CD4-positive, CD25-positive, alpha-beta regulatory T cell (primary cell): ENCODE data around the gene ERP44. TPM values are rescaled to one million over a fixed set of nuclear protein-coding genes. Genes with fewer than 3 reads are reported as not detected.

ENCODE experiments used
- ATAC-seq, 2 donors: fragments of 150-1000 bp; cut with Tn5 transposase; one replicate each; pipeline ENCODE4 v1.10.0; 2021; ENCODE audit warnings: low read depth in 2 of 2, moderate number of reproducible peaks in 2 of 2, moderate library complexity in 1 of 2
- DNase-seq, 3 donors: peaks; one replicate each; pipeline versions ENCODE4 v3.0.0 to v3.0.0-alpha.2; 2012 to 2022; ENCODE audit warnings: mixed read lengths in 1 of 3
- H3K27ac ChIP-seq: one replicate; pipeline ENCODE4 v1.7.0; 2013; ENCODE audit warnings: mild to moderate bottlenecking, low read length; ENCODE audit not compliant: insufficient read depth, poor library complexity, severe bottlenecking
- H3K27me3 ChIP-seq: one replicate; pipeline ENCODE4 v1.7.0; 2013; ENCODE audit warnings: low read length; ENCODE audit not compliant: control insufficient read depth, insufficient read depth
- H3K36me3 ChIP-seq: one replicate; pipeline ENCODE4 v1.7.0; 2013; ENCODE audit warnings: mild to moderate bottlenecking, low read length, moderate library complexity; ENCODE audit not compliant: control insufficient read depth, insufficient read depth
- H3K4me1 ChIP-seq: 2 replicates; pipeline ENCODE4 v1.7.0; 2013; ENCODE audit warnings: mild to moderate bottlenecking, low read length; ENCODE audit not compliant: insufficient read depth, control insufficient read depth, poor library complexity, severe bottlenecking
- H3K4me3 ChIP-seq: one replicate; pipeline ENCODE4 v1.7.0; 2013; ENCODE audit warnings: low read depth, mild to moderate bottlenecking, low read length, moderate library complexity
- H3K9me3 ChIP-seq, 2 experiments: 1 replicate in 1 of 2; 2 replicates in 1 of 2; pipeline ENCODE4 v1.7.0; 2013; ENCODE audit warnings: low read length in 2 of 2, mild to moderate bottlenecking in 1 of 2, moderate library complexity in 1 of 2; ENCODE audit not compliant: control insufficient read depth in 2 of 2
- H3K27ac Mint-ChIP-seq, 3 donors: one replicate each; pipeline ENCODE4 v1.8.0; 2020 to 2022; ENCODE audit warnings: mild to moderate bottlenecking in 3 of 3, mixed read lengths in 3 of 3, moderate library complexity in 2 of 3
- H3K27me3 Mint-ChIP-seq: one replicate; pipeline ENCODE4 v1.8.0; 2022; ENCODE audit warnings: mild to moderate bottlenecking, mixed read lengths
- H3K36me3 Mint-ChIP-seq: one replicate; pipeline ENCODE4 v1.8.0; 2020; ENCODE audit warnings: mixed read lengths
- H3K4me1 Mint-ChIP-seq, 4 donors: one replicate each; pipeline ENCODE4 v1.8.0; 2020 to 2022; ENCODE audit warnings: mixed read lengths in 4 of 4, mild to moderate bottlenecking in 1 of 4
- H3K4me3 Mint-ChIP-seq, 4 donors: one replicate each; pipeline ENCODE4 v1.8.0; 2020 to 2022; ENCODE audit warnings: mild to moderate bottlenecking in 4 of 4, mixed read lengths in 4 of 4, moderate library complexity in 3 of 4
- H3K9me3 Mint-ChIP-seq, 7 donors: one replicate each; pipeline ENCODE4 v1.8.0; 2020 to 2022; ENCODE audit warnings: mixed read lengths in 7 of 7, mild to moderate bottlenecking in 3 of 7, moderate library complexity in 2 of 7
- polyA plus RNA-seq, 4 donors: library from polyadenylated mRNA; unstranded; fragments of 300-500 nt; fragmentation: Illumina TruSeq; gene quantifications; one replicate each; pipeline ENCODE4 v1.2.3, GENCODE V29; 2021
- total RNA-seq: library from RNA; stranded (reverse); gene quantifications from one replicate; pipeline ENCODE4 v1.2.3, GENCODE V29; 2022

The ERP44 gene
- total and polyA plus RNA-seq, 5 donors from 2014 or later: 14.0 to 42.6 (median 35.0) TPM

GRCh38 chr9:99977033-99977792, 121.6 kb downstream of the ERP44 start:
- no peak overlapping the region for H3K4me3 Mint-ChIP-seq
- Histone ChIP-seq H3K27ac (no peak overlapping the region), H3K36me3 (peaks cover 17% of the 10 kb centered on the region), H3K27me3 (no peaks in the 10 kb centered on the region), H3K4me3 (no peak overlapping the region), H3K4me1 (no peaks in the 10 kb centered on the region), H3K9me3 (no peaks in the 10 kb centered on the region)
- no peak for ATAC-seq
- DNase-seq: no peak
- no peaks in the 10 kb centered on the region for H3K27me3 Mint-ChIP-seq
- H3K27ac Mint-ChIP-seq: no peak overlapping the region
- peaks cover 29% of the 10 kb centered on the region for H3K36me3 Mint-ChIP-seq
- H3K9me3 Mint-ChIP-seq: no peaks in the 10 kb centered on the region
- H3K4me1 Mint-ChIP-seq: peaks cover 0 to 10% (median 8%) of the 10 kb centered on the region in 4 donors

DNA sequence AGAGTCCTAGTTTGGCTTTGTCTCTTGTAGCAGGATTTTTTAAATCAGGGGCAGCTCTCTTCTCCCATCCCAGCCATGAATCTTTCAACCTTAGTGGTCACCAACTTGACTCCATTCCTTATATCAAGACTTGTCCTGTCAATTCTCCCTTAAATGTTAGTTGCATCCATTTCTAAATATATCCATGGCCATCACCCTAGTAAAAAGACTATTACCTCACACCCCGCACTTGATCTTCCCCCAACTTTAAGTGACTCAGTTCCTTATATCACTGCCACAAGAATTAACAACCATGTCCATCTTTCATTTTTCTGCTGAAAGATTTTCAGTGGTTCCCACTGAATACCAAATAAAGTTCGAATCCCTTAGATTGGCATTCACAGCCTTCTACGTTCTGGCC, 125.3 kb downstream of the ERP44 start:
- H3K4me3 ChIP-seq: no peak overlapping the region
- Mint-ChIP-seq H3K4me1 (peaks cover 0 to 4% (median 2%) of the 10 kb centered on the region in 4 donors), H3K27ac (peak overlapping the region in 1 of 3 donors; percentile 52), H3K27me3 (no peaks in the 10 kb centered on the region), H3K36me3 (peaks cover 46% of the 10 kb centered on the region), H3K9me3 (no peaks in the 10 kb centered on the region), H3K4me3 (no peak overlapping the region)
- H3K4me1 ChIP-seq: no peaks in the 10 kb centered on the region
- no peak overlapping the region for H3K27ac ChIP-seq
- peaks cover 30% of the 10 kb centered on the region for H3K36me3 ChIP-seq
- no peak for ATAC-seq
- H3K9me3 ChIP-seq: no peaks in the 10 kb centered on the region
- H3K27me3 ChIP-seq: no peaks in the 10 kb centered on the region
- DNase-seq: no peak

- no peaks in the 10 kb centered on the region for H3K4me1 ChIP-seq
- ATAC-seq (no peak), DNase-seq (no peak)
- Mint-ChIP-seq H3K27me3 (no peaks in the 10 kb centered on the region), H3K4me1 (peaks cover 0 to 4% (median 3%) of the 10 kb centered on the region in 4 donors), H3K27ac (no peak overlapping the region), H3K4me3 (no peak overlapping the region), H3K9me3 (no peaks in the 10 kb centered on the region), H3K36me3 (peaks cover 51% of the 10 kb centered on the region)
- H3K27ac ChIP-seq: no peak overlapping the region
- H3K9me3 ChIP-seq: no peaks in the 10 kb centered on the region
- peaks cover 41% of the 10 kb centered on the region for H3K36me3 ChIP-seq
- no peaks in the 10 kb centered on the region for H3K27me3 ChIP-seq
- no peak overlapping the region for H3K4me3 ChIP-seq
Measured at GRCh38 chr9:99971410-99971809, 127.4 kb downstream of the ERP44 start.

GRCh38 chr9:99970481-99970880, 128.3 kb downstream of the ERP44 start:
- H3K4me1 ChIP-seq: no peaks in the 10 kb centered on the region
- no peak overlapping the region for H3K27ac ChIP-seq
- DNase-seq: no peak
- H3K9me3 ChIP-seq: no peaks in the 10 kb centered on the region
- Mint-ChIP-seq H3K9me3 (no peaks in the 10 kb centered on the region), H3K27me3 (no peaks in the 10 kb centered on the region), H3K4me1 (peaks cover 0 to 4% (median 4%) of the 10 kb centered on the region in 4 donors), H3K27ac (peak overlapping the region in 1 of 3 donors; percentile 8), H3K36me3 (peaks cover 47% of the 10 kb centered on the region), H3K4me3 (no peak overlapping the region)
- ATAC-seq: no peak
- no peaks in the 10 kb centered on the region for H3K27me3 ChIP-seq
- no peak overlapping the region for H3K4me3 ChIP-seq
- H3K36me3 ChIP-seq: peaks cover 36% of the 10 kb centered on the region

GRCh38 chr9:99967457-99967856, 131.3 kb downstream of the ERP44 start:
- no peaks in the 10 kb centered on the region for H3K27me3 Mint-ChIP-seq
- no peak for ATAC-seq
- Histone ChIP-seq H3K4me1 (no peaks in the 10 kb centered on the region), H3K4me3 (no peak overlapping the region), H3K9me3 (no peaks in the 10 kb centered on the region), H3K27me3 (no peaks in the 10 kb centered on the region), H3K27ac (no peak overlapping the region), H3K36me3 (peaks cover 39% of the 10 kb centered on the region)
- H3K4me3 Mint-ChIP-seq: no peak overlapping the region
- H3K27ac Mint-ChIP-seq: peak overlapping the region in 1 of 3 donors; percentile 16
- H3K9me3 Mint-ChIP-seq: no peaks in the 10 kb centered on the region
- no peak for DNase-seq
- peaks cover 43% of the 10 kb centered on the region for H3K36me3 Mint-ChIP-seq
- H3K4me1 Mint-ChIP-seq: peaks cover 0 to 6% (median 2%) of the 10 kb centered on the region in 4 donors

DNA sequence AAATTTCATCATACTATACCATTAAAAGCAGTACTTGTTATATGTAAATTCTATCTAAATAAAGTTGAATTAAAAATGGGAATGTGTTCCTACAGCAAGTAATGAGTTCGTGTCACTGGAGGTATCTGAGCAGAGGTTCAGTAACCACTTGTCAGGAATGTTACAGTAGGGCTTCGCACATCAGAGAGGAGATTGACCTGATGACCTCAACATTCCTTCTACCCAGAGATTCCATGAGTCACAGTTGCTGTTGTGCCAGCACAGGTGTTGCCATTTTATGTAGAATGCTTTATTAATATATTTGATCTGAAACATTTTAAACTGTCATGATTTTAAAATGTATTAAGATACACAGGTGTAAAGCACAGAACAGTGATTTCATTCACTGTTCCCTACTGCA, 132.1 kb downstream of the ERP44 start:
- H3K4me3 ChIP-seq: no peak overlapping the region
- H3K36me3 ChIP-seq: peaks cover 43% of the 10 kb centered on the region
- ATAC-seq (no peak), DNase-seq (no peak)
- H3K27ac ChIP-seq: no peak overlapping the region
- H3K27me3 Mint-ChIP-seq: no peaks in the 10 kb centered on the region
- no peaks in the 10 kb centered on the region for H3K27me3 ChIP-seq
- H3K9me3 Mint-ChIP-seq: no peaks in the 10 kb centered on the region
- H3K9me3 ChIP-seq: no peaks in the 10 kb centered on the region
- H3K36me3 Mint-ChIP-seq: peaks cover 45% of the 10 kb centered on the region
- H3K27ac Mint-ChIP-seq: peak overlapping the region in 1 of 3 donors; percentile 27
- no peaks in the 10 kb centered on the region for H3K4me1 ChIP-seq
- peaks cover 0 to 6% (median 2%) of the 10 kb centered on the region in 4 donors for H3K4me1 Mint-ChIP-seq
- H3K4me3 Mint-ChIP-seq: no peak overlapping the region

DNA sequence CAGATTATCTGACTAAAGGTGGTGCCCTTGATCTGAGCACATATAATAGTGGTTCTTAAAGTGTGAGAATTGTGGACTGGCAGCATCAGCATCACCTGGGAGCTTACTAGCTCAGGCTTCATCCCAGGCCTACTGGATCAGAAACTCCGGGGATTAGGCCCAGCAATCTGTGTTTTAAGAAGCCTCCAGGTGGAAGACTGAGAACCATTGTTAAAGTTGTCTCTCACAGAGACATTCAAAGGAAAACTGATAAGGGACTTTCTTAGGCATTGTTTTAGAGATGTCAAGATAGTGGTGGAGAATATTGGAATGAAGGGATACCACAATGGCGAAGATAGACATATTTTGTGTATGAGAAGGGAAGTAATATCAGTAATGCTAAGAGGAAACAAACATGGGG, 132.8 kb downstream of the ERP44 start:
- Mint-ChIP-seq H3K4me1 (peaks cover 0 to 8% (median 2%) of the 10 kb centered on the region in 4 donors), H3K27ac (peak overlapping the region in 1 of 3 donors; percentile 27)
- ATAC-seq: no peak

GRCh38 chr9:99964336-99964735, 134.5 kb downstream of the ERP44 start:
- peaks cover 44% of the 10 kb centered on the region for H3K36me3 Mint-ChIP-seq

More for the DNA sequence above, 132.8 kb downstream of the ERP44 start:
- Mint-ChIP-seq H3K36me3 (peaks cover 52% of the 10 kb centered on the region), H3K27me3 (no peaks in the 10 kb centered on the region), H3K9me3 (no peaks in the 10 kb centered on the region), H3K4me3 (no peak overlapping the region)
- no peak overlapping the region for H3K4me3 ChIP-seq
- H3K4me1 ChIP-seq: no peaks in the 10 kb centered on the region
- no peaks in the 10 kb centered on the region for H3K9me3 ChIP-seq
- no peak overlapping the region for H3K27ac ChIP-seq
- DNase-seq: no peak
- H3K36me3 ChIP-seq: peaks cover 47% of the 10 kb centered on the region
- no peaks in the 10 kb centered on the region for H3K27me3 ChIP-seq

More at GRCh38 chr9:99964336-99964735, 134.5 kb downstream of the ERP44 start:
- Histone ChIP-seq H3K4me3 (no peak overlapping the region), H3K27me3 (no peaks in the 10 kb centered on the region), H3K4me1 (no peaks in the 10 kb centered on the region), H3K36me3 (peaks cover 52% of the 10 kb centered on the region), H3K9me3 (no peaks in the 10 kb centered on the region), H3K27ac (no peak overlapping the region)
- Mint-ChIP-seq H3K9me3 (no peaks in the 10 kb centered on the region), H3K27me3 (no peaks in the 10 kb centered on the region), H3K4me1 (peaks cover 0 to 9% (median 2%) of the 10 kb centered on the region in 4 donors), H3K27ac (peak overlapping the region in 1 of 3 donors; percentile 18), H3K4me3 (no peak overlapping the region)
- ATAC-seq (no peak), DNase-seq (no peak)
